Measurements from ENCODE around the gene CLMP.
"Not testable (repeated sequence)": the region's sequence is repeated elsewhere in the genome, so short reads cannot be mapped to it uniquely, and the experiment has no call there.

Gene CLMP

DNA sequence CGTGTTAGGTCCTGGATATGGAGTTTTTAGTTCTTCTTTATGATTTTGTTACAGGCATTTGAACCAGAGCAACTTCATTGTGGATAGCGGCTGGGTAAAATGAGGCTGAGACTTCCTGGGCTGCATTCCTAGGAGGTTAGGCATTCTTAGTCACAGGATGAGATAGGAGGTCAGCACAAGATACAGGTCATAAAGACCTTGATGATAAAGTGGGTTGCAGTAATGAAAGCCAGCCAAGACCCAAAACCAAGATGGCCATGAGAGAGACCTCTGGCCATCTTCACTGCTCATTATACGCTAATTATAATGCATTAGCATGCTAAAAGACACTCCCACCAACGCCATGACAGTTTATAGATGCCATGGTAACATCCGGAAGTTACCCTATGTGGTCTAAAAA, 23.4 kb upstream of the CLMP start:
- in situ Hi-C loops (cut with MboI; ENCODE audit: low sequenced_read_pairs): no loop called here

DNA sequence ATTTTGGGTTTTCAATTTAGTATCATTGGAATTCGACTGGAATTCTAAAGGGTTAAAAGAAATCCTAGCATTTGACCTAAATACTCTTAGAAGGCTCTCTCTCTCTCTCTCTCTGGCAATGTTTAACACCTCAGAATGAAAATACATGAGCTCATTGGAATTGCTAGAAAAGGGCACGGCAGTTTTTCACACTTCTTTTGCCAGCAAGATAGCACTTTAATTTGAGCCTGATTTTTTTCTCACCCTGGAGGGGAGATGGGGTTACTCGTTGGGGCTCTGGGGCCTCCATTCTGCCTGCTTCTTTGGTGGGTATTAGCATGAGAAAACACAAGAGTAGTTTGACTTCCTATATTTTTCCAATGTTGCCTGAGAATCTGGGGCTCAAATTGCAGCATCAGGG, 22.8 kb upstream of the CLMP start:
- in situ Hi-C loops (cut with MboI; ENCODE audit: low sequenced_read_pairs): no loop called here

DNA sequence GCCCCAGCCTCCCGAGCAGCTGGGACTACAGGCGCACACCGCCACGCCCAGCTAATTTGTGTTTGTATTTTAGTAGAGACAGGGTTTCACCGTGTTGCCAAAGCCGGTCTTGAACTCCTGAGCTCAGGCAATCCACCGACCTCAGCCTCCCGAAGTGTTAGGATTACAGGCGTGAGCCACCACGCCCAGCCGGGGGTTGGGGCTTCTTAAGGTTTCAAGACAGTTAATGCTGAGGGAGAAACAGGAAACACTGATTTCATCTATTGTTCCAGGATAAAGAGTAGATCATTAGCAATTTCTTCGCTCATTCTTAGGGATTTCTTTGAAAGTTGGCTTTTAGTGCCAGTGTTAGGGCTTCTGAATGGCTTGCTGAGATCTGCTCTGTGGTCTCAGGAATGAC, 21.2 kb upstream of the CLMP start:
- in situ Hi-C loops (cut with MboI; ENCODE audit: low sequenced_read_pairs): no loop called here

DNA sequence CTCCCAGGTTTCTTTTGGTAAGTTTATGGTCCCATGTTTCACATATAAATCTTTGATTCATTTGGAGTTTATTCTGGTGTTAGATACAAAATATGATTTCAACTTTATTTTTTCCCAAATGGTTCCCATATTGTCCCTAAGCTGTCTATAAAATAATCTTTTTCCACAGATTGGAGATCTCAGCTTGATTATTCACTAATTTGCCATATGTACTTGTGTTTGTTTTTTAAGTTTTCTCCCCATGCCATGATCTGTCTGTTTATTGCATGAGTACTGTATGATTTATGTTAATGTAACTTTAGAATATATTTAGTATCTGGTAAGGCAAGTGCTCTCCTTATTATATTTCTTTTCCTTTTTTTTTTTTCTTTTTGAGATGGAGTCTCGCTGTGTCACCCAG, 19.9 kb upstream of the CLMP start:
- in situ Hi-C loops (cut with MboI; ENCODE audit: low sequenced_read_pairs): no loop called here

DNA sequence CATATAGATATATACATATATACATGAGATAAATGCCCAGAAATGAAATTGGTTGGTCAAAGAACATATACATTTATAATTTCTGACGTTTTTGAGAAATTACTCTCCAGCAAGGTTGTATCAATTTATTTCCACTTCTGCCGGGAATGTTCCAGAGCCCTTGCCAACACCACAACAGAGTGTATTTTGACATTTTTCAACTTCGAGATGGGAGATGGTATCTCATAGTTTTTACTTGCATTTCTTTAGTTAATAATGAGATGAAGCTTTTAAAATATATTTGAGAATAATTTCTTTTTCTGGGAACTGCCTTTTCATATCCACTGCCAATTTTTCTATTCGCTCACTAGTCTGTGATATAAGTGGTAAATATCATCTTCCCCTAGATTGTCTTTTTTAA, 19.3 kb upstream of the CLMP start:
- in situ Hi-C loops (cut with MboI; ENCODE audit: low sequenced_read_pairs): no loop called here

DNA sequence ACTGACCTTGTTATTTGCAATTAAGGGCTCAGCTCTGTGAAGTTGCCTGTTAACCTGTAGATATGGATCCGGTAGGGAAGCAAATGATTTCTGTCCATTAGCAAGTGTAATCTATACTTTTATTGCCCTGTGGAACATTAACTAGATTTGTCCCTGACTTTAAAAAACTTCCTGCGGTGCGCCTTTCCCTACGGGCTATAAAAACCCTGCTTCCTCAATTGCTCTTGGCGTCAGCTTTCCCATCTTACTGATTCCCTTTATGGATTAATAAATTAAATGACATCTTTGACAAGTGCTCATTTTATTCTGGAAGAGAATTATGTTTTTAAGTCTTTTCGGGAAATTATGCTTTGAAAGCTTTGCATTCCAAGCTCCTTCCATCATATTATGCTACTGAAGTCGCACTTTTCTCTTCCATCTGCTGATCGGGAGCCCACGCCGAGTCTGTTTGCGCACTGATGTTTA, 18.3 kb upstream of the CLMP start:
- in situ Hi-C loops (cut with MboI; ENCODE audit: low sequenced_read_pairs): no loop called here

- in situ Hi-C loops (cut with MboI; ENCODE audit: low sequenced_read_pairs): no loop called here
These were observed 17.4 kb upstream of the CLMP start for GRCh38 chr11:123212406-123212805.

- in situ Hi-C loops (cut with MboI; ENCODE audit: low sequenced_read_pairs): no loop called here
These were observed 16.9 kb upstream of the CLMP start for GRCh38 chr11:123211981-123212380.

DNA sequence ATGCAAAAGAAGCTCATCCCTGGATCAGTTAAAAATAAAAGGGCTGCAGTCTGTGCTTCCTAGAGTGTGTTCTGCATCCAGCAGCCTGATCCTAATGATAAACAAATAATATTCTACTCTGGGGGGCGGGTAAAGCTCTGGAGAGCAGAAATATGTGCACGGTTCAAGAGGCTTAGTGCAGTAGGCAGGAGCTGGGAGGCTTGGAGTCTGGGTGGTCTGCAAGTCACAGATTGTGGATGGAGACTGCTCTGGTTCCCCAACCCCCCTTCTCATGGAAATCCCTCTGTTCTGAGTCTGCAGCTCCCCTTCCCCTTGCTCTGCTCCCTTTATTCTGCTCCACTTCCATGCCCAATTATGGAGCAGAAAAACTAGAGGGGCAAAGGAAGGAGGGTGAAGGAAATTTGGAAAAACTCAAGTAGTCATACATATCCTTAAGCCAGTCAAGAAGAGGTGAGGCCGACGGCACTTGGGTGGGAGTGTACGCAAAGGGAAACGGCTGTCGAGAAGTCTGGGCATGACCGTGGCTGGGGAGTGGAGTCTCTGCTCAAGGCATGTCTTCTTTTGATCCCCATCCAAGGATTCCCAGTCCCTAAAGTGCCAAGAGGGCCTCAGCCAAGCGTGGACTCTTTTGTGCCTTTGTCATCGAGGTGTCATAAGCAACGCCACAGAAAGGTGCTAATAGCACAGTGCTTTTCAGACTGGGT, 16.3 kb upstream of the CLMP start:
- in situ Hi-C loops (cut with MboI; ENCODE audit: low sequenced_read_pairs): no loop called here

- in situ Hi-C loops (cut with MboI; ENCODE audit: low sequenced_read_pairs): no loop called here
These were observed 14.5 kb upstream of the CLMP start for GRCh38 chr11:123209591-123209990.

GRCh38 chr11:123206791-123207434, 11.9 kb upstream of the CLMP start:
- in situ Hi-C loops (cut with MboI; ENCODE audit: low sequenced_read_pairs): no loop called here

DNA sequence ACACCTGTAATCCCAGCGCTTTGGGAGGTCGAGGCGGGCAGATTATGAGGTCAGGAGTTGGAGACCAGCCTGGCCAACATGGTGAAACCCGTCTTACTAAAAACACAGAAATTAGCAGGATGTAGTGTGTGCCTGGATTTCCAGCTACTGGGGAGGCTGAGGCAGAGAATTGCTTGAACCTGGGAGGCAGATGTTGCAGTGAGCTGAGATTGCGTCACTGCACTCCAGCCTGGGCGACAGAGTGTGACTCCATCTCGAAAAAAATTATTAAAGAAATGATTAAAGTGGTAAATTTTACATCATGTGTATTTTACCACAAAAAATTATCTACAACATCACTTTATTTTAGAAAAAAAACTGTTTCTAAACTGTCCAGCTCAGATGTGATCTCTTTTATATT, 11.0 kb upstream of the CLMP start:
- in situ Hi-C loops (cut with MboI; ENCODE audit: low sequenced_read_pairs): not testable (repeated sequence)

DNA sequence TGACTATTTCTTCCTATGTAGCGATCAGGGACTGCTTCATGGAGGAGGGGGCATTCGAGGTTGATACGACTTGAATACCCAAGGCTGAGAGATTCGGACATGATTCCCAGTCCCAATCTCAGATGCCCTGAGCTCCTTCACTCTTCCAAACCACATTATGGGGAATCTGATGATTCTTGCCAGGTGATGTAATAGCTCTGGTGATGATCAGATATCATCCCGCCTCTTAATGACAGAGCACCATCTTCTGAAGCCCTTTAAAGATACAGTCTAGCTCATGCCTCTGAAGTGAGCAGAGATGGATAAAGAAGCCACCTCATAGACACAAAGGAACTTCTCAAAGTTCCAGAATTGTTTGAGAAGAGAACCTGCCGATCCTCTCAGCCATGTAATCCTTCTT, 8.9 kb upstream of the CLMP start:
- in situ Hi-C loops (cut with MboI; ENCODE audit: low sequenced_read_pairs): no loop called here

- in situ Hi-C loops (cut with MboI; ENCODE audit: low sequenced_read_pairs): no loop called here
These were observed 8.4 kb upstream of the CLMP start for GRCh38 chr11:123203471-123203870.

GRCh38 chr11:123202155-123203151, 7.4 kb upstream of the CLMP start:
- in situ Hi-C loops (cut with MboI; ENCODE audit: low sequenced_read_pairs): no loop called here

DNA sequence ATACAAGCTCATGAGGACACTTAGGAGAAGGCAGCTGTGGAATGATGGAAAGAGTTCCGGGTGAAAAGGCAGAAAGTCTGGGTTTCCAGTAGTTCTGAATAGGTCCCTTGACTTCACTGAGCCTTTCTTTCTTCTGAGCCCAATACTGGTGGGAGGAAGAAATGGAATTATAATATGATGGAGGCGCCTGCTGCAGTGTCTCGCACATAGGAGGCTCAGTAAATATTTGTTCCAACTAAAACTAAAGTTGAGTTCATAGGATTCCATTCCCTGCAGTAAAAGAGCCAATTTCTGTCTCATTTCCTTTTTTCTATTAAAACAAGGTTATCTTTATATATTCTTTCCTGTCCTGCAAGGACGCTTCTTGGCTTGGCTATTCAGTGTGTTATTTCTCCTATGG, 5.2 kb upstream of the CLMP start:
- in situ Hi-C loops (cut with MboI; ENCODE audit: low sequenced_read_pairs): no loop called here

- in situ Hi-C loops (cut with MboI; ENCODE audit: low sequenced_read_pairs): no loop called here
These were observed 2.7 kb upstream of the CLMP start for GRCh38 chr11:123197711-123198110.

- in situ Hi-C loops (cut with MboI; ENCODE audit: low sequenced_read_pairs): no loop called here
These were observed 1.1 kb upstream of the CLMP start for GRCh38 chr11:123196060-123196714.

DNA sequence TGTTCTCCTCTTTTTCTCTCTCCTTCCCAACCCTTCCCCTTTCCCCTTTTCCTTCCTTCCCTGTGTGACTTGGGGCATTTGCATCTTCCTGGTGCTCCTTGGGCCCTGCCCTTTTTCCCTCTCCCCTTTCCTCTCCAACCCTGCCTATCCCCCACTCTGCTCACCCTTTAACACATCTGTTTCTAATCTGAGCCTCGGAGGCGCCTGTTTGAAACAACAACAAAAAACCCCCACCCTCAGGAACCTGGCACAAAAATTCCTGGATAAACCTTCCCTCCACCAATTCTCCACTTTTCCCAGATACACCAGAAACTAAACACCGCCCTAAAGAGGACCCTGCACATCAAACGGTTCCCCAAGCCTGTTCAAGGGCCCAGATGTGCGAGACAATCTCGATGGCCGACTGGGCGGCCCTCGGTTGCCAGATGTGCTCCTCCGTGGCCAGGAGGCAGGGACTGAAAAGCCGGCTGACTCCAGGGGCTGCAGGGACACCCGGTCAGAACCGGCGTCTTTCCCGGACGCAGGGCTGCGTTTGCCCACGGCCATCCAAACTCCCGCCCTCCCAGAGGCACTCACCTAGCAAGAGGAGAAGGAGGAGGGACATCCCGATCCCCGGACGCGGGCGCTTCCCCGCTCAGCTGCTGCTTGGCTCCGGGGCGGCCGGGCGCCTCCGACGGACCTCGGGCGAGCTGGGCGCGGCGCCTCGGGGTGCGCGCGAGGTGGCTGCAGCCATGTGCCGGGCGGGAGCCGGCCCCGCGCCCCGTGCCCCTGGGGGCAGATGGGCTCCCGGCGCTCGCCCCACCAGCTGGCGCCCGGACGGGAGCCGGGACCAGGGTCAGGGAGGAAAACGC, 486 bp downstream of the CLMP start:
- in situ Hi-C loops (cut with MboI; ENCODE audit: low sequenced_read_pairs): no loop called here

- in situ Hi-C loops (cut with MboI; ENCODE audit: low sequenced_read_pairs): no loop called here
These were observed 1.3 kb downstream of the CLMP start for GRCh38 chr11:123193742-123194141.

Measured in hTERT RPE-1 (cell line).